Measurements from ENCODE around the gene OR10A5. TPM values are rescaled to one million over a fixed set of nuclear protein-coding genes. Genes with fewer than 3 reads are reported as not detected.

The OR10A5 gene
- total and polyA plus RNA-seq, 7 donors = not detected

- no peaks in the 10 kb centered on the region for H3K36me3 ChIP-seq
- TF ChIP-seq, protein P1, sequence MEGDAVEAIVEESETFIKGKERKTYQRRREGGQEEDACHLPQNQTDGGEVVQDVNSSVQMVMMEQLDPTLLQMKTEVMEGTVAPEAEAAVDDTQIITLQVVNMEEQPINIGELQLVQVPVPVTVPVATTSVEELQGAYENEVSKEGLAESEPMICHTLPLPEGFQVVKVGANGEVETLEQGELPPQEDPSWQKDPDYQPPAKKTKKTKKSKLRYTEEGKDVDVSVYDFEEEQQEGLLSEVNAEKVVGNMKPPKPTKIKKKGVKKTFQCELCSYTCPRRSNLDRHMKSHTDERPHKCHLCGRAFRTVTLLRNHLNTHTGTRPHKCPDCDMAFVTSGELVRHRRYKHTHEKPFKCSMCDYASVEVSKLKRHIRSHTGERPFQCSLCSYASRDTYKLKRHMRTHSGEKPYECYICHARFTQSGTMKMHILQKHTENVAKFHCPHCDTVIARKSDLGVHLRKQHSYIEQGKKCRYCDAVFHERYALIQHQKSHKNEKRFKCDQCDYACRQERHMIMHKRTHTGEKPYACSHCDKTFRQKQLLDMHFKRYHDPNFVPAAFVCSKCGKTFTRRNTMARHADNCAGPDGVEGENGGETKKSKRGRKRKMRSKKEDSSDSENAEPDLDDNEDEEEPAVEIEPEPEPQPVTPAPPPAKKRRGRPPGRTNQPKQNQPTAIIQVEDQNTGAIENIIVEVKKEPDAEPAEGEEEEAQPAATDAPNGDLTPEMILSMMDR (IDR thresholded peaks at IDR 0.05) = no peak
- TF ChIP-seq POLR2A (IDR thresholded peaks at IDR 0.05) (no peak), EP300 (IDR thresholded peaks at IDR 0.05) (no peak), POLR2AphosphoS5 (IDR thresholded peaks at IDR 0.05) (no peak)
- H3K4me1 ChIP-seq = no peaks in the 10 kb centered on the region
- H3K9me3 ChIP-seq = no peaks in the 10 kb centered on the region
- WGBS, 2 donors = 71 to 90% methylated on average over 1 of the region's 1 CpG
- H3K4me3 ChIP-seq = no peak overlapping the region
- no peak overlapping the region for H3K27ac ChIP-seq
- no peak for DNase-seq
- H3K27me3 ChIP-seq = no peaks in the 10 kb centered on the region
- intact Hi-C loops (cut with DNase I) = no loop called here
Observed at GRCh38 chr11:6864438-6864837, 19.0 kb downstream of the OR10A5 start.

- DNase-seq = no peak
- no peak overlapping the region for H3K4me3 ChIP-seq
- H3K27me3 ChIP-seq = no peaks in the 10 kb centered on the region
- intact Hi-C loops (cut with DNase I) = no loop called here
- H3K9me3 ChIP-seq = no peaks in the 10 kb centered on the region
- H3K27ac ChIP-seq = no peak overlapping the region
- TF ChIP-seq POLR2AphosphoS5 (IDR thresholded peaks at IDR 0.05) (no peak), POLR2A (IDR thresholded peaks at IDR 0.05) (no peak), EP300 (IDR thresholded peaks at IDR 0.05) (no peak)
- TF ChIP-seq, protein P1 (IDR thresholded peaks at IDR 0.05) = no peak
- H3K36me3 ChIP-seq = no peaks in the 10 kb centered on the region
- no peaks in the 10 kb centered on the region for H3K4me1 ChIP-seq
- 91 to 93% methylated on average over 1 of the region's 1 CpG for WGBS, 2 donors
Observed at GRCh38 chr11:6871278-6871677, 25.8 kb downstream of the OR10A5 start.

DNA sequence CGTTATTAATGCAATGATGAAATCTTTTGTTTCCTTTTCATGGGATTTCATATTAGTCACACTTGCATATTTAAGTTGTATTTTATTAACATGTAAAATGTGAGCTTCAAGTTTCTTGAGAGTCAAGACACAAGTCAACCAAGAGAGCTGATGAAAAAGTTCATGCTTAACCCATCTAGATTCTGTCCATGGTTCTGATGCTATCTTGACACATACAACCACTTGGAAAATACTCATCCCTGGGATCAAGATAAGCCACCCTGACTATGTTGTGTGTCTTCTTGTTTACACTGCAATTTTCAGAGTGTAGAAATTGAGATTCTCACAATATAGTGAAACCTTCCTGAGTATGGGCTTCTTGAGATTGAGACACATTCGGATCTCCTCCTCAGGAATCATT lies 30.3 kb downstream of the OR10A5 start:
- intact Hi-C loops (cut with DNase I) = no loop called here
- peaks cover 0 to 3% (median 0%) of the 10 kb centered on the region in 4 donors for H3K9me3 ChIP-seq
- H3K4me1 ChIP-seq = no peaks in the 10 kb centered on the region
- no peaks in the 10 kb centered on the region for H3K27me3 ChIP-seq
- H3K4me3 ChIP-seq = no peak overlapping the region
- TF ChIP-seq, protein P1 (IDR thresholded peaks at IDR 0.05) = no peak
- TF ChIP-seq POLR2AphosphoS5 (IDR thresholded peaks at IDR 0.05) (no peak), POLR2A (IDR thresholded peaks at IDR 0.05) (no peak), EP300 (IDR thresholded peaks at IDR 0.05) (no peak)
- WGBS, 2 donors = 83 to 89% methylated on average over 2 of the region's 2 CpGs
- H3K27ac ChIP-seq = no peak overlapping the region
- no peaks in the 10 kb centered on the region for H3K36me3 ChIP-seq
- DNase-seq = no peak

GRCh38 chr11:6876325-6876724 lies 30.8 kb downstream of the OR10A5 start, which contains the start of gene OR10A4:
Gene OR10A4, plus strand, starts transcription at chr11:6876625. Its CDS starts 23 bp downstream, at chr11:6876648.
- no peak for DNase-seq
- H3K36me3 ChIP-seq = no peaks in the 10 kb centered on the region
- intact Hi-C loops (cut with DNase I) = no loop called here
- peaks cover 0 to 3% (median 0%) of the 10 kb centered on the region in 4 donors for H3K9me3 ChIP-seq
- no peak for TF ChIP-seq POLR2AphosphoS5 (IDR thresholded peaks at IDR 0.05)
- no peak for TF ChIP-seq EP300 (IDR thresholded peaks at IDR 0.05)
- TF ChIP-seq POLR2A (IDR thresholded peaks at IDR 0.05) = no peak
- TF ChIP-seq, protein P1 (IDR thresholded peaks at IDR 0.05) = no peak
- H3K27me3 ChIP-seq = no peaks in the 10 kb centered on the region
- H3K4me3 ChIP-seq = no peak within 1 kb of the TSS
- no peaks in the 10 kb centered on the region for H3K4me1 ChIP-seq
- H3K27ac ChIP-seq = no peak within 1 kb of the TSS
- 84 to 89% methylated on average over 1 of the region's 1 CpG for WGBS, 2 donors

DNA sequence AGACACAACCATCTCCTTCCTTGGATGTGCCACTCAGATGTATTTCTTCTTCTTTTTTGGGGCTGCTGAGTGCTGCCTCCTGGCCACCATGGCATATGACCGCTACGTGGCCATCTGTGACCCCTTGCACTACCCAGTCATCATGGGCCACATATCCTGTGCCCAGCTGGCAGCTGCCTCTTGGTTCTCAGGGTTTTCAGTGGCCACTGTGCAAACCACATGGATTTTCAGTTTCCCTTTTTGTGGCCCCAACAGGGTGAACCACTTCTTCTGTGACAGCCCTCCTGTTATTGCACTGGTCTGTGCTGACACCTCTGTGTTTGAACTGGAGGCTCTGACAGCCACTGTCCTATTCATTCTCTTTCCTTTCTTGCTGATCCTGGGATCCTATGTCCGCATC lies 31.4 kb downstream of the OR10A5 start:
- Histone ChIP-seq H3K27ac (no peak overlapping the region), H3K4me1 (no peaks in the 10 kb centered on the region), H3K27me3 (no peaks in the 10 kb centered on the region), H3K36me3 (no peaks in the 10 kb centered on the region), H3K9me3 (peaks cover 0 to 3% (median 0%) of the 10 kb centered on the region in 4 donors), H3K4me3 (no peak overlapping the region)
- TF ChIP-seq EP300 (IDR thresholded peaks at IDR 0.05) (no peak), POLR2AphosphoS5 (IDR thresholded peaks at IDR 0.05) (no peak), POLR2A (IDR thresholded peaks at IDR 0.05) (no peak)
- TF ChIP-seq, protein P1 (IDR thresholded peaks at IDR 0.05) = no peak
- intact Hi-C loops (cut with DNase I) = no loop called here
- no peak for DNase-seq
- 71 to 91% methylated on average over 3 of the region's 3 CpGs for WGBS, 2 donors

Data from sigmoid colon (tissue), 7 donors.